ENCODE results near the gene EPHA7.

DNA sequence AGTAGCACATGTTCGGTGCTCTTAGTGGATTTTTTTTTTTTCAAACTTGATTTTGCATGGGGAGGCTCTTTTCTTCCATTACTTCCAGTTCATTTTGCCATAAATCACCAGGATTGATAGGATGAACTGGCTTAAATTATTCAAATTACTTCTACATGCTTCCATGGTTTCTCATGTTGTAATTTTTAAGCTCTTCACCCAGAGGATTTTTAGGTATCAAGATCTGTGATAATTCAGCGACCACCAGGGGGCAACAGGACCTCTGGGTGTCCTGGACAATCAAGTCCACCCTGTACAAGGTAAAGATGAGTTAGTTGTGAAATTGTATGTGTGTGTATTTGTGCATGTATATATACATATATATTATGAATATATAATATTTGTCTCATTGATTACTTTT, 4.2 kb upstream of the EPHA7 start:
- TF ChIP-seq POLR2A (IDR thresholded peaks at IDR 0.05; ENCODE audit: low read depth, low read length) (no peak), CHD1 (IDR thresholded peaks at IDR 0.05; ENCODE audit: low read depth, low read length) (no peak), CEBPB (IDR thresholded peaks at IDR 0.05; ENCODE audit: low read depth, low read length) (no peak), RCOR1 (IDR thresholded peaks at IDR 0.05; ENCODE audit: insufficient replicate concordance, low read length) (no peak), MXI1 (IDR thresholded peaks at IDR 0.05; ENCODE audit: borderline replicate concordance, low read depth, low read length) (no peak), NFE2L2 (IDR thresholded peaks at IDR 0.05; ENCODE audit: low read depth, low read length) (no peak), MAZ (IDR thresholded peaks at IDR 0.05; ENCODE audit: borderline replicate concordance, low read depth, low read length) (no peak), SMC3 (IDR thresholded peaks at IDR 0.05; ENCODE audit: low read depth, low read length) (no peak), RAD21 (IDR thresholded peaks at IDR 0.05; ENCODE audit: low read length) (no peak), RFX5 (IDR thresholded peaks at IDR 0.05; ENCODE audit: low read depth, low read length) (no peak), FOS (IDR thresholded peaks at IDR 0.05; ENCODE audit: low read depth, low read length) (no peak)
- TF ChIP-seq, protein P1, sequence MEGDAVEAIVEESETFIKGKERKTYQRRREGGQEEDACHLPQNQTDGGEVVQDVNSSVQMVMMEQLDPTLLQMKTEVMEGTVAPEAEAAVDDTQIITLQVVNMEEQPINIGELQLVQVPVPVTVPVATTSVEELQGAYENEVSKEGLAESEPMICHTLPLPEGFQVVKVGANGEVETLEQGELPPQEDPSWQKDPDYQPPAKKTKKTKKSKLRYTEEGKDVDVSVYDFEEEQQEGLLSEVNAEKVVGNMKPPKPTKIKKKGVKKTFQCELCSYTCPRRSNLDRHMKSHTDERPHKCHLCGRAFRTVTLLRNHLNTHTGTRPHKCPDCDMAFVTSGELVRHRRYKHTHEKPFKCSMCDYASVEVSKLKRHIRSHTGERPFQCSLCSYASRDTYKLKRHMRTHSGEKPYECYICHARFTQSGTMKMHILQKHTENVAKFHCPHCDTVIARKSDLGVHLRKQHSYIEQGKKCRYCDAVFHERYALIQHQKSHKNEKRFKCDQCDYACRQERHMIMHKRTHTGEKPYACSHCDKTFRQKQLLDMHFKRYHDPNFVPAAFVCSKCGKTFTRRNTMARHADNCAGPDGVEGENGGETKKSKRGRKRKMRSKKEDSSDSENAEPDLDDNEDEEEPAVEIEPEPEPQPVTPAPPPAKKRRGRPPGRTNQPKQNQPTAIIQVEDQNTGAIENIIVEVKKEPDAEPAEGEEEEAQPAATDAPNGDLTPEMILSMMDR (conservative IDR thresholded peaks at IDR 0.05; ENCODE audit: low read depth, low read length), result peak; percentile 22; the same call in 1 of the 2 replicates
- TF ChIP-seq, protein P2, sequence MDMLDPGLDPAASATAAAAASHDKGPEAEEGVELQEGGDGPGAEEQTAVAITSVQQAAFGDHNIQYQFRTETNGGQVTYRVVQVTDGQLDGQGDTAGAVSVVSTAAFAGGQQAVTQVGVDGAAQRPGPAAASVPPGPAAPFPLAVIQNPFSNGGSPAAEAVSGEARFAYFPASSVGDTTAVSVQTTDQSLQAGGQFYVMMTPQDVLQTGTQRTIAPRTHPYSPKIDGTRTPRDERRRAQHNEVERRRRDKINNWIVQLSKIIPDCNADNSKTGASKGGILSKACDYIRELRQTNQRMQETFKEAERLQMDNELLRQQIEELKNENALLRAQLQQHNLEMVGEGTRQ (IDR thresholded peaks at IDR 0.05; ENCODE audit: low read depth, low read length), result no peak
- TF ChIP-seq, protein P3, sequence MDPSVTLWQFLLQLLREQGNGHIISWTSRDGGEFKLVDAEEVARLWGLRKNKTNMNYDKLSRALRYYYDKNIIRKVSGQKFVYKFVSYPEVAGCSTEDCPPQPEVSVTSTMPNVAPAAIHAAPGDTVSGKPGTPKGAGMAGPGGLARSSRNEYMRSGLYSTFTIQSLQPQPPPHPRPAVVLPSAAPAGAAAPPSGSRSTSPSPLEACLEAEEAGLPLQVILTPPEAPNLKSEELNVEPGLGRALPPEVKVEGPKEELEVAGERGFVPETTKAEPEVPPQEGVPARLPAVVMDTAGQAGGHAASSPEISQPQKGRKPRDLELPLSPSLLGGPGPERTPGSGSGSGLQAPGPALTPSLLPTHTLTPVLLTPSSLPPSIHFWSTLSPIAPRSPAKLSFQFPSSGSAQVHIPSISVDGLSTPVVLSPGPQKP (IDR thresholded peaks at IDR 0.05; ENCODE audit: borderline replicate concordance, low read depth, low read length), result no peak
